Measurements from ENCODE around the gene SUMO2. TPM values are rescaled to one million over a fixed set of nuclear protein-coding genes. Genes with fewer than 3 reads are reported as not detected.

Gene SUMO2
- 773 and 776 TPM in 2 replicates for total RNA-seq
- long read RNA-seq, transcript SUMO2-203 (4 exons, 490 nt) = minor isoform, 5 of 729 reads
- long read RNA-seq, transcript SUMO2-202 (4 exons, 3,190 nt) = major isoform, 713 of 729 reads
- long read RNA-seq, partial matches to known transcripts = 5 of 729 reads
- long read RNA-seq, other reads (novel, unspliced or antisense) = 6 of 729 reads

DNA sequence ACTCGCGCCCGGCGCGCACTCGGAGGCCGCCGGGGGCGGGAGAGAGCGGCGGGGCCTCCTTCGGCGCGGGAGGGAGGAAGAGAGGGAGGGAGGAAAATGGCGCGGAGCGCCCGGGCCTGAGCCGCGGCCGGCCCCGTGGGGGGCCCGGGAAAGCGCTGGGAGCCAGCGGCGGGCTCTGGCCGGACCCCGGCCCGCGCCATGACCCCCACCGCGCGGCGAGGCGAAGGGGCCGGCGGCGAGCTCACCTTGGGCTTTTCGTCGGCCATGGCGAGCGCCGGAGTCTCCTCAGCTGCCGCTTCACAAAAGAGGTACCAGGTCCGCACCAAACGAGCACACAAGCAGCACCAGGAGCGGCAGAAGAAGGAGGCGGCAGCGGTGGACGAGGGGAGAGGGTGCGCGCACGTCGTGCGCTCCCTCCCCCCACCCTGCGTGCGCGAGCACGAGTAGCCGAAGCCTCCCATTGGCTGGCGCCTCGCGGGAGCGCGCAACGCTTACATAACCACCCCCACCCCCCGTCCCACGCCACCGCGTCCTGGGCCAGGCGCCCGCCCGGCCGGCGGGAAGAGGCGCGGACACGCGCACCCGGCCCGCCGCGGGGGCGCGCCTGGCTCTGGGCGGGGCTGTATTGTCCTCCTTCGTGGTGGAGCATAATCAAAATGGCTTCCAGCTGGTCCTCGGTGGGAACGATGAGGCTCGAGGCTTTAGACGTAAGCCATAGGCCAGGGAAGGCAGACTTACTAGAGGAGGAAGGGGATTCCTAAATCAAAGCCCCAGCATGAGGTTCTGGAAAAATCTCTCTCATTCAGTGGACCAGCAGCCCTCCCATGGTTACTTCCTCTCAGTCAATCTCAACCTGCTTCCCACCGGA lies at the start of gene SUMO2:
TSS of gene SUMO2 (minus strand) at position 391 of the 868 bp plus-strand sequence. CDS start at position 266, 125 bp downstream.
- Mint-ChIP-seq H3K27ac (ENCODE audit: unreplicated experiment) (peak within 1 kb of the TSS; percentile 96), H3K27me3 (ENCODE audit: low read depth) (no peaks in the 10 kb centered on the region), H3K36me3 (ENCODE audit: low read depth) (peaks cover 18% of the 10 kb centered on the region), H3K4me3 (peak within 1 kb of the TSS; percentile 88), H3K9me3 (peaks cover 4% of the 10 kb centered on the region), H3K4me1 (peaks cover 28% of the 10 kb centered on the region)
- DNase-seq (ENCODE audit: low read depth, low spot score) = peak; percentile 92
- TF ChIP-seq, protein P1, sequence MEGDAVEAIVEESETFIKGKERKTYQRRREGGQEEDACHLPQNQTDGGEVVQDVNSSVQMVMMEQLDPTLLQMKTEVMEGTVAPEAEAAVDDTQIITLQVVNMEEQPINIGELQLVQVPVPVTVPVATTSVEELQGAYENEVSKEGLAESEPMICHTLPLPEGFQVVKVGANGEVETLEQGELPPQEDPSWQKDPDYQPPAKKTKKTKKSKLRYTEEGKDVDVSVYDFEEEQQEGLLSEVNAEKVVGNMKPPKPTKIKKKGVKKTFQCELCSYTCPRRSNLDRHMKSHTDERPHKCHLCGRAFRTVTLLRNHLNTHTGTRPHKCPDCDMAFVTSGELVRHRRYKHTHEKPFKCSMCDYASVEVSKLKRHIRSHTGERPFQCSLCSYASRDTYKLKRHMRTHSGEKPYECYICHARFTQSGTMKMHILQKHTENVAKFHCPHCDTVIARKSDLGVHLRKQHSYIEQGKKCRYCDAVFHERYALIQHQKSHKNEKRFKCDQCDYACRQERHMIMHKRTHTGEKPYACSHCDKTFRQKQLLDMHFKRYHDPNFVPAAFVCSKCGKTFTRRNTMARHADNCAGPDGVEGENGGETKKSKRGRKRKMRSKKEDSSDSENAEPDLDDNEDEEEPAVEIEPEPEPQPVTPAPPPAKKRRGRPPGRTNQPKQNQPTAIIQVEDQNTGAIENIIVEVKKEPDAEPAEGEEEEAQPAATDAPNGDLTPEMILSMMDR (conservative IDR thresholded peaks at IDR 0.05) = peak; percentile 40

DNA sequence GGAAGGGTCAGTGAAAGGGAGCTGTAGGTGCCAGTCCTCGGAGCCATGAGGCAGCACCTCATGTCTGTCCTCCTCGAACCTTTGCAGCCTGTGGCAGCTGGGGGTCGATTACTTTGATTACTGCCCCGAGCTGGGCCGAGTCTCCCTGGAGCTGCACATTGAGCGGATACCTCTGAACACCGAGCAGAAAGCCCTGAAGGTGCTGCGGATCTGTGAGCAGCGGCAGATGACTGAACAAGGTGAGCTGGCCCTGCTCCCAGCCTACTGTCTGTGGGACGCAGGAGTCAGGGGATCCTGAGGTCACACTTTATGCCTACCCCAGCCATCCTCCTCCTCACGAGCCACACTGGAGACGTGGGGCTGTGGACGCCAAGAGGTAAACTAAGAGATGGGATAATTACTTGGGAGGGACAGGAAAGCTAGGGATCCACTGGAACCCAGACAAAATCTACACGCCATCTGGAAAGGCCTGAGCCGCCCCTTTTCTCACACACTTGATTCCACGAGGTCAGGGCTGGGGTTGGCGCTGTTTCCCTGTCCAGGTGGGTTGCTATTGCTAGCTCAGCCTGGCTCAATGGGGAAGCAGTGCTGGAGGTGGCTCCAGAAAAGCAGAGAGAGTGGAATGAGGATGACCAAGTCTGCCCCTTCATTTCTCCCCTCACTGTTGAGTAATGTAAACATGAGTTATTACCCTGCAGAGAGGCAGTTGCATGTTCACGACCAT lies 49.1 kb upstream of the SUMO2 start:
- H3K4me1 Mint-ChIP-seq = no peaks in the 10 kb centered on the region
- no peak overlapping the region for H3K27ac Mint-ChIP-seq (ENCODE audit: unreplicated experiment)
- H3K27me3 Mint-ChIP-seq (ENCODE audit: low read depth) = no peaks in the 10 kb centered on the region
- TF ChIP-seq, protein P1 (conservative IDR thresholded peaks at IDR 0.05) = no peak
- no peak for DNase-seq (ENCODE audit: low read depth, low spot score)
- peaks cover 7% of the 10 kb centered on the region for H3K36me3 Mint-ChIP-seq (ENCODE audit: low read depth)
- H3K9me3 Mint-ChIP-seq = no peaks in the 10 kb centered on the region
- H3K4me3 Mint-ChIP-seq = no peak overlapping the region

GRCh38 chr17:75231071-75231470 lies 48.3 kb upstream of the SUMO2 start:
- Mint-ChIP-seq H3K27me3 (ENCODE audit: low read depth) (no peaks in the 10 kb centered on the region), H3K27ac (ENCODE audit: unreplicated experiment) (no peak overlapping the region), H3K9me3 (no peaks in the 10 kb centered on the region), H3K4me1 (no peaks in the 10 kb centered on the region), H3K4me3 (no peak overlapping the region), H3K36me3 (ENCODE audit: low read depth) (peaks cover 7% of the 10 kb centered on the region)
- DNase-seq (ENCODE audit: low read depth, low spot score) = no peak
- TF ChIP-seq, protein P1 (conservative IDR thresholded peaks at IDR 0.05) = no peak

GRCh38 chr17:75228847-75229246 lies 46.1 kb upstream of the SUMO2 start:
- Mint-ChIP-seq H3K4me1 (no peaks in the 10 kb centered on the region), H3K27me3 (ENCODE audit: low read depth) (no peaks in the 10 kb centered on the region), H3K4me3 (no peak overlapping the region), H3K9me3 (no peaks in the 10 kb centered on the region), H3K36me3 (ENCODE audit: low read depth) (peaks cover 7% of the 10 kb centered on the region), H3K27ac (ENCODE audit: unreplicated experiment) (no peak overlapping the region)
- TF ChIP-seq, protein P1 (conservative IDR thresholded peaks at IDR 0.05) = no peak
- DNase-seq (ENCODE audit: low read depth, low spot score) = no peak

DNA sequence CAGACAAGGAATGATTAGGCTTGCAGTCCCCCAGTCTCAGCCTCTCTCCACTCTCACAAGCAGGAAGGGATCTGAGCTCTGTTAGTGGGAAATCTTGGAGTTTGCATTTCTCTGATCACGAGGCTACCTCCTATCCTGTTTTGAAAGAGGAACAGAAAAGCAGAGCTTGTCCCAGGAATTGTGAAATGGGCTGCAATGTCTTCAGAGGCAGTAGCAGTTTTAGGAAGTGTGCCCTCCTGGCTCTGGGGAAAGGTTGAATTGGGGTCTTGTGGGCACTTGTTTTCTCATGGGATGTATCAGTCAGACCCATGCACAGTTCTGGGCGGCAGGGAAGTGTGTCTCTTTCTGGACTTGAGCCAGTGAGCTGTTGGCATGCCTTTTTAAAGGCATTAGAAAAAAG lies 45.5 kb upstream of the SUMO2 start:
- H3K4me3 Mint-ChIP-seq = no peak overlapping the region
- no peaks in the 10 kb centered on the region for H3K27me3 Mint-ChIP-seq (ENCODE audit: low read depth)
- H3K27ac Mint-ChIP-seq (ENCODE audit: unreplicated experiment) = no peak overlapping the region
- no peaks in the 10 kb centered on the region for H3K9me3 Mint-ChIP-seq
- no peaks in the 10 kb centered on the region for H3K4me1 Mint-ChIP-seq
- peaks cover 7% of the 10 kb centered on the region for H3K36me3 Mint-ChIP-seq (ENCODE audit: low read depth)
- TF ChIP-seq, protein P1 (conservative IDR thresholded peaks at IDR 0.05) = no peak
- DNase-seq (ENCODE audit: low read depth, low spot score) = no peak
